Heart right ventricle (tissue), 16 donors: ENCODE results near the gene PRSS16. TPM values are rescaled to one million over a fixed set of nuclear protein-coding genes. Genes with fewer than 3 reads are reported as not detected.

ENCODE experiments used
- ATAC-seq, 8 donors: fragments of 200-7000 bp; cut with Tn5 transposase; one replicate each; pipeline ENCODE4 v1.9.1; 2020; ENCODE audit warnings: mild to moderate bottlenecking in 8 of 8, moderate library complexity in 8 of 8, moderate number of reproducible peaks in 1 of 8
- DNase-seq, 2 donors: peaks; one replicate each; pipeline ENCODE4 v3.0.0-alpha.2; 2020
- H3K27ac ChIP-seq, 10 donors: fragments of 200-600 bp; sonication (generic) in 2 of 10; one replicate each; pipeline versions ENCODE4 v1.5.0 to v1.8.0; 2020 to 2022; ENCODE audit warnings: mild to moderate bottlenecking in 3 of 10
- H3K27me3 ChIP-seq, 7 donors: fragments of 200-600 bp; one replicate each; pipeline ENCODE4 v1.8.0; 2021 to 2022; ENCODE audit warnings: mild to moderate bottlenecking in 2 of 7
- H3K36me3 ChIP-seq, 9 donors: fragments of 200-600 bp; sonication (generic) in 1 of 9; one replicate each; pipeline versions ENCODE4 v1.5.0 to v1.8.0; 2020 to 2022; ENCODE audit warnings: mild to moderate bottlenecking in 2 of 9
- H3K4me1 ChIP-seq, 9 donors: fragments of 200-600 bp; sonication (generic) in 1 of 9; one replicate each; pipeline versions ENCODE4 v1.5.0 to v1.8.0; 2020 to 2022; ENCODE audit warnings: mild to moderate bottlenecking in 4 of 9
- H3K4me3 ChIP-seq, 10 donors: fragments of 200-600 bp; sonication (generic) in 2 of 10; one replicate each; pipeline versions ENCODE4 v1.5.0 to v1.8.0; 2020 to 2022; ENCODE audit warnings: mild to moderate bottlenecking in 7 of 10, moderate library complexity in 2 of 10
- H3K9me3 ChIP-seq, 11 donors: fragments of 200-600 bp in 10 of 11; sonication (generic) in 2 of 11; one replicate each; pipeline versions ENCODE4 v1.5.0 to v1.8.0; 2013 to 2022; ENCODE audit warnings: mild to moderate bottlenecking in 2 of 11, control low read depth in 1 of 11, moderate library complexity in 1 of 11
- WGBS, 2 donors: extraction: QIAGEN DNeasy Blood & Tissue Kit; methylation state at CpG; one replicate each; pipeline ENCODE4 v1.1.7; 2013; ENCODE audit warnings: inconsistent platforms in 1 of 2; 5-methylcytosine and 5-hydroxymethylcytosine counted together
- intact Hi-C, 10 donors: fragments of 100-400 bp; cut with DNase I; formaldehyde crosslinking; loops; one replicate each; pipeline versions ENCODE4 v1.11.1 to v1.14.2; 2022
- polyA plus RNA-seq, 2 donors: library from polyadenylated mRNA; stranded (reverse); fragments of 200-250 nt; gene quantifications; one replicate each; pipeline ENCODE4 v1.2.3, GENCODE V29; 2013
- total RNA-seq, 10 donors: library from RNA; stranded (reverse); fragmentation: NEBNext Ultra II Directional in 3 of 10; extraction: Animal tissue kit (Norgen Biotek cat#: 25700) in 3 of 10; gene quantifications; one replicate each; pipeline versions ENCODE4 v1.2.1 to v1.2.4, GENCODE V29; 2021 to 2023
- TF ChIP-seq, protein P1 (sequence below), 9 donors: fragments of 200-600 bp; sonication (generic) in 2 of 9; IDR thresholded peaks; one replicate each; pipeline versions ENCODE4 v1.5.0 to v1.8.0; 2021 to 2022; ENCODE audit warnings: antibody characterized with exemption in 9 of 9, mild to moderate bottlenecking in 5 of 9, moderate library complexity in 1 of 9
- donor health status: Arrhythmogenic right ventricular cardiomyopathy.
- donor health status: ischemic (EF 13 %, LVEDD 7.1; RV severe dilation, severe dysfunction).
- donor health status: healthy with polysubstance abuse.
- donor health status: DM: no; HTN: yes; CAD: no.
- donor health status: DM: no; HTN: no; CAD: no.
- donor health status: ischemic (EF 25% LVEDD 6.9; RV normal size, moderate dysfunction).
- donor health status: ischemic (EF 25% LVEDD 5.7; RV mildly dilated, moderate dysfunction).
- donor health status: healthy.
- donor health status: DM: yes; HTN: yes; CAD: no.
- donor health status: Ischemic cardiomyopathy.
- donor health status: ischemic (EF 35%, LVEDD 5.7; RV mildly dilated, moderate dysfunction).
- donor health status: nonischemic (EF 11% LVEDD 7.7; RV severe dilation, severe dysfunction).
- donor health status: DM: yes; HTN: yes; CAD: no.
- donor health status: PGD.
- donor health status: ischemic (EF 29% LVEDD 5.4; RV normal size, mild dysfunction).
- donor health status: nonischemic (EF 23%, LVEDD 6.1; RV moderate dilation, normal function).

Gene PRSS16
- total and polyA plus RNA-seq, 12 donors = 0.23 to 0.57 TPM; not detected in 10

DNA sequence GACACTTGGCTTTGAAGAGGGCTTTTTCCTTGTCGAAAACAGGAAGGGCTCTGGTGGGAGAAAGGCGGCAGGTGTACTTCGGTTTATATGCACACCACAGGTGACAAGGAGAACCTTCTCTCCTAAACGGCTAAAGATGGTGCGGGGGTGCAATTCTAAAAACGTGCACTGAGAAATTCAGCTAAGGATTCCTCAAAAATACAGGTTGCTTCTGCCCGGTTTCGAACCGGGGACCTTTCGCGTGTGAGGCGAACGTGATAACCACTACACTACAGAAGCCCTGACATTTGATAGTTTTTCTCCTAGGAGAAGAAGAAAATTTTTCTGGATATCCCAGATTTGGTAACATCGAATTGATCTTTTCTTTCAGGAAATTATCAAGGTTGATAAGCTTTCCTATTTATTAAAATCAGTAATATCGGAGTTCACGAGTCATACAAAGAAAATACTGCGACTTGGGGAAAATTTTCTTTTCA, 32.6 kb downstream of the PRSS16 start:
- peaks cover 0 to 100% (median 100%) of the 10 kb centered on the region in 7 donors for H3K27me3 ChIP-seq
- no peak overlapping the region for H3K27ac ChIP-seq
- intact Hi-C loops = no loop called here
- WGBS, 2 donors = 1 to 2% methylated on average over 17 of the region's 17 CpGs
- peaks cover 0 to 22% (median 0%) of the 10 kb centered on the region in 11 donors for H3K9me3 ChIP-seq
- H3K36me3 ChIP-seq = no peaks in the 10 kb centered on the region
- H3K4me3 ChIP-seq = no peak overlapping the region
- ATAC-seq (no peak), DNase-seq (no peak)
- H3K4me1 ChIP-seq = peaks cover 0 to 4% (median 0%) of the 10 kb centered on the region in 9 donors
- TF ChIP-seq, protein P1, sequence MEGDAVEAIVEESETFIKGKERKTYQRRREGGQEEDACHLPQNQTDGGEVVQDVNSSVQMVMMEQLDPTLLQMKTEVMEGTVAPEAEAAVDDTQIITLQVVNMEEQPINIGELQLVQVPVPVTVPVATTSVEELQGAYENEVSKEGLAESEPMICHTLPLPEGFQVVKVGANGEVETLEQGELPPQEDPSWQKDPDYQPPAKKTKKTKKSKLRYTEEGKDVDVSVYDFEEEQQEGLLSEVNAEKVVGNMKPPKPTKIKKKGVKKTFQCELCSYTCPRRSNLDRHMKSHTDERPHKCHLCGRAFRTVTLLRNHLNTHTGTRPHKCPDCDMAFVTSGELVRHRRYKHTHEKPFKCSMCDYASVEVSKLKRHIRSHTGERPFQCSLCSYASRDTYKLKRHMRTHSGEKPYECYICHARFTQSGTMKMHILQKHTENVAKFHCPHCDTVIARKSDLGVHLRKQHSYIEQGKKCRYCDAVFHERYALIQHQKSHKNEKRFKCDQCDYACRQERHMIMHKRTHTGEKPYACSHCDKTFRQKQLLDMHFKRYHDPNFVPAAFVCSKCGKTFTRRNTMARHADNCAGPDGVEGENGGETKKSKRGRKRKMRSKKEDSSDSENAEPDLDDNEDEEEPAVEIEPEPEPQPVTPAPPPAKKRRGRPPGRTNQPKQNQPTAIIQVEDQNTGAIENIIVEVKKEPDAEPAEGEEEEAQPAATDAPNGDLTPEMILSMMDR (IDR thresholded peaks at IDR 0.05) = no peak

DNA sequence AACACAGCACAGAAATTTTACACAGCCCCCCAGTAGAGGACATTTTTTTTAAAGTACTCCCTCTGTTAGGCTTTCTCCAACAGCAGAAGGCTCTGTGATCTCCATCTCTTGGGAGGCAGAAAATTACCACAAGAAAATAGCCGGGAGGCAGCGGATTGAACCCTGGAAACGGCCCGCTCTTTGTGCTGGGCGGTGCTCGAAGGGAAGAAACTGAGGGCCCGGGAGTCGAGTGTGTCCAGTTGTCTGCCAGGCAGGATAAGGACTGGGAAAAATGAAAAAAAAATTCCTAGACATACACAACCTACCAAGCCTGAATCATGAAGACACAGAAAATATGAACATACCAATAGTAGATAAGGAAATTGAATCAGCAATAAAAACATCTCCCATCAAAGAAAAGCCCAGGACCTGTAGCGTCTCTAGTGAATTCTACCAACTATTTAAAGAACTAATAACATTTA, 33.1 kb downstream of the PRSS16 start:
- H3K9me3 ChIP-seq = peaks cover 0 to 22% (median 0%) of the 10 kb centered on the region in 11 donors
- no peak overlapping the region for H3K27ac ChIP-seq
- H3K4me3 ChIP-seq = no peak overlapping the region
- intact Hi-C loops = no loop called here
- peaks cover 0 to 4% (median 0%) of the 10 kb centered on the region in 9 donors for H3K4me1 ChIP-seq
- DNase-seq = no peak
- no peak for ATAC-seq
- TF ChIP-seq, protein P1 (IDR thresholded peaks at IDR 0.05) = no peak
- H3K36me3 ChIP-seq = no peaks in the 10 kb centered on the region
- 3% methylated on average over 9 of the region's 9 CpGs for WGBS, 2 donors
- peaks cover 0 to 100% (median 100%) of the 10 kb centered on the region in 7 donors for H3K27me3 ChIP-seq

DNA sequence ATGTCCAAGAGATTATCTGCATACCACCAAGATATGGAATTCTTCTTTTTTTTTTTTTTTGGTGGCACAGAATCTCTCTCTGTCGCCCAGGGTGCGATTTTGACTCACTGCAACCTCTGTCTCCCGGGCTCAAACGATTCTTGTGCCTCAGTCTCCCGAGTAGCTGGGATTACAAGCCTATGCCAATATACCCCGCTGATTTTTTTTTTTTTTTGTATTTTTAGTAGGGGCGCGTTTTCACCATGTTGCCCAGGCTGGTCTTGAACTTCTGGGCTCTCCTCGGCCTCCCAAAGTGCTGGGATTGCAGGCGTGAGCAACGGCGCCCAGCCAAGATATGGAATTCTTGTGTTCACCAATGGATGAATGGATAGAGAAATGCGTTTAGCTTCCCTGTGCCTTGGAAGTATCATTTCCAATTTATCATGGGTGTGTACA, 33.6 kb downstream of the PRSS16 start:
- H3K36me3 ChIP-seq = no peaks in the 10 kb centered on the region
- H3K9me3 ChIP-seq = peaks cover 0 to 22% (median 0%) of the 10 kb centered on the region in 11 donors
- ATAC-seq = no peak
- H3K27ac ChIP-seq = no peak overlapping the region
- peaks cover 0 to 4% (median 0%) of the 10 kb centered on the region in 9 donors for H3K4me1 ChIP-seq
- WGBS, 2 donors = 3 to 8% methylated on average over 13 of the region's 13 CpGs
- DNase-seq = no peak
- H3K4me3 ChIP-seq = no peak overlapping the region
- TF ChIP-seq, protein P1 (IDR thresholded peaks at IDR 0.05) = no peak
- intact Hi-C loops = no loop called here
- H3K27me3 ChIP-seq = peaks cover 2 to 100% (median 100%) of the 10 kb centered on the region in 7 donors

DNA sequence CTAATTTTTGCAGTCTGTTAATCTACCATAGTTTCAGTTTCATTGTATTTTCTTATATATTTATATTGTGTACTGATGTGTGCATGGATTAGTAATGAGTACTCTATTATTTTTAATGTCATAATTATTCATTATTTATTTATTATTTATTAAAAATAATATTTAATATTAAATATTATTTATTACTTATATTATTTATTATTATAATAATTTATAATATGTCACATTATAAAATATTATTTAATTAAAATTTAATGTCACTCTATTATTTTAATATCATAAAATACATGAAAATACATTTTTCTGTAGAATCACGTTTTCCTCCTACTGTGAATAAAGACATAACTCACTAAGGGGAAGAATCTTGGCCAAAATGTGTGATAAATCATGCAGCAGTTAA, 34.1 kb downstream of the PRSS16 start:
- no peak for DNase-seq
- H3K4me3 ChIP-seq = no peak overlapping the region
- intact Hi-C loops = no loop called here
- H3K27me3 ChIP-seq = peaks cover 6 to 100% (median 100%) of the 10 kb centered on the region in 7 donors
- no peak for ATAC-seq
- H3K9me3 ChIP-seq = peaks cover 0 to 22% (median 0%) of the 10 kb centered on the region in 11 donors
- H3K36me3 ChIP-seq = no peaks in the 10 kb centered on the region
- TF ChIP-seq, protein P1 (IDR thresholded peaks at IDR 0.05) = no peak
- no peak overlapping the region for H3K27ac ChIP-seq
- WGBS, 2 donors = 22 to 35% methylated on average over 1 of the region's 1 CpG
- peaks cover 0 to 4% (median 0%) of the 10 kb centered on the region in 9 donors for H3K4me1 ChIP-seq
